Measurements from ENCODE around the gene NTRK1. TPM values are rescaled to one million over a fixed set of nuclear protein-coding genes. Genes with fewer than 3 reads are reported as not detected.

The NTRK1 gene
- total RNA-seq, 1 donor from 2014 or later, result 6.6 TPM

DNA sequence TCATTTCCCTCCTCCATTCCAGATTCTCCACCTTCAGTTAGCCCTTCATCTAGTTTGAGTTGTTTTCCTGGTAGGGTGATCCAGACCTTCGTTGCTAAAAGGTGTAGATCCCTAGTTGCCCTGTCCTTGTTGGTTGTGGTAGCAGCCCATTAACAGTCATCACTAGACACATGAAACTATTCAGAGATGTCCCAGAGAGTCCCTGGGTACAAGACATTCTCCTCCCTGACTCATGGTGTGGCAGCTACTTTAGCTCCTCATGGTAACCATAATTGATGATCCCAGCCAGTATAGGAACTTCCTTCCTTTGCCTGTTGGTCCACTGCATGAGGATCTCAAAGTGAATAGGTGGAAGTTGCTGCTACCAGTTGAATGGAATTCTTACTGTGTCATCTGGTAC lies 38.0 kb upstream of the NTRK1 start:
- H3K36me3 Mint-ChIP-seq, result no peaks in the 10 kb centered on the region
- no peak overlapping the region for H3K4me3 Mint-ChIP-seq
- no peaks in the 10 kb centered on the region for H3K4me1 Mint-ChIP-seq (ENCODE audit: unreplicated experiment)
- TF ChIP-seq, protein P1, sequence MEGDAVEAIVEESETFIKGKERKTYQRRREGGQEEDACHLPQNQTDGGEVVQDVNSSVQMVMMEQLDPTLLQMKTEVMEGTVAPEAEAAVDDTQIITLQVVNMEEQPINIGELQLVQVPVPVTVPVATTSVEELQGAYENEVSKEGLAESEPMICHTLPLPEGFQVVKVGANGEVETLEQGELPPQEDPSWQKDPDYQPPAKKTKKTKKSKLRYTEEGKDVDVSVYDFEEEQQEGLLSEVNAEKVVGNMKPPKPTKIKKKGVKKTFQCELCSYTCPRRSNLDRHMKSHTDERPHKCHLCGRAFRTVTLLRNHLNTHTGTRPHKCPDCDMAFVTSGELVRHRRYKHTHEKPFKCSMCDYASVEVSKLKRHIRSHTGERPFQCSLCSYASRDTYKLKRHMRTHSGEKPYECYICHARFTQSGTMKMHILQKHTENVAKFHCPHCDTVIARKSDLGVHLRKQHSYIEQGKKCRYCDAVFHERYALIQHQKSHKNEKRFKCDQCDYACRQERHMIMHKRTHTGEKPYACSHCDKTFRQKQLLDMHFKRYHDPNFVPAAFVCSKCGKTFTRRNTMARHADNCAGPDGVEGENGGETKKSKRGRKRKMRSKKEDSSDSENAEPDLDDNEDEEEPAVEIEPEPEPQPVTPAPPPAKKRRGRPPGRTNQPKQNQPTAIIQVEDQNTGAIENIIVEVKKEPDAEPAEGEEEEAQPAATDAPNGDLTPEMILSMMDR (conservative IDR thresholded peaks at IDR 0.05), result no peak
- H3K27me3 Mint-ChIP-seq, result peaks cover 56% of the 10 kb centered on the region
- no peak for DNase-seq (ENCODE audit: extremely low spot score, unreplicated experiment)
- peaks cover 5% of the 10 kb centered on the region for H3K9me3 Mint-ChIP-seq
- no peak overlapping the region for H3K27ac Mint-ChIP-seq

DNA sequence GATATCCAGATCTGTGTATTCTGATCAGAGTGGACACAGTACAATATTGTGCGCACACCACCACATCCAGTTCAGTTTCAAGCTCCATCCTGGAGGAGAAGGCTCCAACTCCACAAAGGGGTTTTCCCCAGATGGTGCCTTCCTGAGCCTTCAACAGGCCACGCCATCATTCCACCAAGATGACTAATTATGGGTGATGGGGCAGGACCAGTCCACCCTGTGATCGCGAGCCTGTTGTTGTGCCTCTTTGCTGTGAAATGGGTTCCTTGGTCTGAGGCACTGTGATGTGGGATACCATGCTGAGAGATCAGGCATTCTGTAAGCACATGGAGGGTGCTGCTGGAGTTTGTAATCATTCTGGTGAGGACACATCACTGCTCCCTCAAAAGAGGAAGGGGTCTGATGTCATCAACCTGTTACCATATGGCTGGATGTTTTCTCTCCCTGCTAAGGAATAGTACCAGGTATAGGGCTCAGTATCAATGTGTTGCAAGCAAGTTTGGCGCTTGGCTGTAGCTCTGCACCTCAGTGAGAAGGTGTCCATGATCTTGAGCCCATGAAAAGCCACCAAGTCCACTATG lies 37.4 kb upstream of the NTRK1 start:
- peaks cover 3% of the 10 kb centered on the region for H3K4me1 Mint-ChIP-seq (ENCODE audit: unreplicated experiment)
- H3K27ac Mint-ChIP-seq, result no peak overlapping the region
- no peak overlapping the region for H3K4me3 Mint-ChIP-seq
- no peaks in the 10 kb centered on the region for H3K36me3 Mint-ChIP-seq
- peaks cover 5% of the 10 kb centered on the region for H3K9me3 Mint-ChIP-seq
- peaks cover 58% of the 10 kb centered on the region for H3K27me3 Mint-ChIP-seq
- TF ChIP-seq, protein P1 (conservative IDR thresholded peaks at IDR 0.05), result no peak
- no peak for DNase-seq (ENCODE audit: extremely low spot score, unreplicated experiment)

DNA sequence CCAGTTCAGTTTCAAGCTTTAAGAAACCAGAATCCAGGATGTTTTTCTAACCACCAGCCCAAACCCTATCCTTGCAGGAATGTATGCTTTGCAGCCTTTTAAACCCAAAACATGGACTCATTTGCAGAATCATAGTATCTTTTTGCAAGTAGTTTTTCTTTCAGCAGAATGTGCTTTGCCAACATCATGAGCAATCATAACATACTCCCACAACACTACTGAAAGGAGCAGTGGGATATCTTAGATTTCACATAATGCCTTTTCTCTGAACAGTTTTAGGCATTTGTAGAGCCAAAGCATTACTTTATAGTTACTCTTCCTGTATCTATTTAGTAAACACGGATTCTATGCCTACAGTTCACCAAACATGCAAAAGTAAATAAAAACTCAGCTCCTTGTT lies 34.0 kb upstream of the NTRK1 start:
- H3K27me3 Mint-ChIP-seq, result peaks cover 57% of the 10 kb centered on the region
- H3K27ac Mint-ChIP-seq, result no peak overlapping the region

DNA sequence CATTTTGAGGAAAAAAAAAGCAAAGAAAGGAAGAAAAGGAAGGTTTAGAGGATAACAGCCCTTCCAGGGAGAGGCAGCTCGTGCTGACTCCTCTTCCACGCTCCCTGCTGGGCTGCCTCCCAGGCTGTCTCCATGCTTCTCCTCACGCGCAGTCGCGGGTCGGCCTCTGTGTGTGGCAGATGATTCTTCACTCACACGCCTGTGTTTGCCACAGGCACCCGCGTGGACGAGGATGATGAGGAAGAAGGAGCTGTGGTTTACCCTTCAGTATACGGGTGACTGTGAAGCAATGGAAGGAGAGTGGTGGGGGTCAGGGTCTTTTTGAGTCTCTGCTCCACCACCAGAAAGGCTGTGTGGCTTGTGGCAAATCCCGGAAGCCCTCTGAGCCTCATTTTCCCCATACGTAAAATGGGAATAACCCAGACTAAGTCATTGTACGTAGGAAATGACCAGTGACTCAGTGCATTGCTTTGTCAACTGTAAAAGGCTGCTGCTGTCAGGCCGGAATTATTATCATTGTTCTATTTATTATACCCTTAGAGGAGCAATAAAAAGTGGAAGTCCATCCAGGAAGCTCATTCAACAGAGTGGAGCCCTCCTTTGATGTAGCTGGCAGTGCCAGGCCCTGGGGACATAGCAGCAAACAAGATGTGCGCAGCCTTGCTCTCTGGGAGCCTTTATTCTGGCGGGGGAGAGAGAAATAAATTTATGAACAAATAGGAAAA lies 32.1 kb upstream of the NTRK1 start:
- DNase-seq (ENCODE audit: extremely low spot score, unreplicated experiment), result no peak
- Mint-ChIP-seq H3K36me3 (no peaks in the 10 kb centered on the region), H3K27me3 (peaks cover 54% of the 10 kb centered on the region), H3K9me3 (no peaks in the 10 kb centered on the region), H3K27ac (no peak overlapping the region), H3K4me1 (ENCODE audit: unreplicated experiment) (peaks cover 5% of the 10 kb centered on the region), H3K4me3 (no peak overlapping the region)
- TF ChIP-seq, protein P1 (conservative IDR thresholded peaks at IDR 0.05), result no peak

More for the DNA sequence above, 34.0 kb upstream of the NTRK1 start:
- H3K36me3 Mint-ChIP-seq, result no peaks in the 10 kb centered on the region
- peaks cover 5% of the 10 kb centered on the region for H3K4me1 Mint-ChIP-seq (ENCODE audit: unreplicated experiment)
- TF ChIP-seq, protein P1 (conservative IDR thresholded peaks at IDR 0.05), result no peak
- no peak for DNase-seq (ENCODE audit: extremely low spot score, unreplicated experiment)
- no peaks in the 10 kb centered on the region for H3K9me3 Mint-ChIP-seq
- H3K4me3 Mint-ChIP-seq, result no peak overlapping the region

DNA sequence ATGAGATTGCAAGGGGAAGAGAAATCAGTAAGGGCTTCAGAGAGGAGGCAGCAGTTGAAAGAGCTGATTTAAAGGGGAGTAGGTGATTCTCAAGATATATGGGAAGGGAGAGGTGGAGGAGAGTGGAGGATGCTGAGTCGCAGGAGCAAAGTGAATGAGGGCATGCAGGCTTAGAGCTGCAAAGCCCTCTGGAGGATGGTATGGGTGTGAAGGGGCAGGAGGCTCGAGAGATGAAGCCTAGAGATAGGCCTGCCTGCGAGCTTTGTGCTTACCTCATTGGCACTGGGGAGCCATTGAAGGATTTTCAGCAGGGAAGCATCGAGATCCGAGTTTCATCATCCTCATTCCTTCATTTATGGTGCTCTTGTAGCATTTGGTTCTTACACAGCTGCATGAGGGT lies 28.2 kb upstream of the NTRK1 start:
- no peak overlapping the region for H3K27ac Mint-ChIP-seq
- H3K27me3 Mint-ChIP-seq, result peaks cover 76% of the 10 kb centered on the region
- DNase-seq (ENCODE audit: extremely low spot score, unreplicated experiment), result no peak
- peaks cover 5% of the 10 kb centered on the region for H3K4me1 Mint-ChIP-seq (ENCODE audit: unreplicated experiment)
- TF ChIP-seq, protein P1 (conservative IDR thresholded peaks at IDR 0.05), result no peak
- H3K9me3 Mint-ChIP-seq, result no peaks in the 10 kb centered on the region
- no peak overlapping the region for H3K4me3 Mint-ChIP-seq
- no peaks in the 10 kb centered on the region for H3K36me3 Mint-ChIP-seq

Measured in type B pancreatic cell (in vitro differentiated cells).